NCI-H1048 (cell line): ENCODE measurements around the gene MRTFB.

ENCODE experiments used
- DNase-seq: peaks from one replicate; lab custom pipeline; 2025; lab: John Stamatoyannopoulos, UW

Gene MRTFB

DNA sequence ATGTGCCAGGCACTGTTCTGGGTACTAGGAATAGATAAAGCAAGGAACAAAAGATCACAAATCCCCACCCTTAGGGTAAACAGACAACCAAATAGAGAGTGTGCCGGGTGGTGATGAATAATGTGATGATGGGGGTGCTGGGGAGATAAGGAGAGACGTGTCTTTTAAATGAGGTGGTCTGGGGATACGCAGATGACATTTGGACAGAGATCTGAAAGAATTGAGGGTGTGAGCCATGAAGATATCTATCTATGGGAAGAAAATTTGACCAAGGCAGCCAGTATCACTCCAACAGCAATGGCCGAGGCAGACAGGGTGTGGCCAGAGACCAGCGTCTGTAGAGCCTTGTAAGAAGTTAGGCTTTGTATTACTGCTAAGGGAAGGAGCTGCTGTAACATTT lies 165.3 kb downstream of the MRTFB start:
- no peak for DNase-seq

DNA sequence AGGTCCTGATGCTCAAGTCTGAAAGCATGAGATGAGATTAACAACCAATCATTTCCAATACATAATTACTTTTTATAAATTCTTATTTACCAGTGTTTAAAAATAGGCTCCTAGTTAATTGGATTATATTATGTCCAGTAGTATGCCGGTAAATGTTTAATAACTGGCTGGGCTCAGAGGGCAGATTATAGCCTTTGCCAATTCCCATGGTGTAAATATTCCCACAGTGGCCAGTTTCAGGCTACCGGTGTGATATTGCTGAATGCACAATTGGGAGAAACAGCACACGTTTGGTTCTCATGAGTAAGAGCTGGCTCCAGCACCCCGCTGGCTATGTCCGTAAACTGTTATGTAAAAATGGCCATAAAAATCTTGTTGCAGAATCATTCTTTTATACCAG lies 167.6 kb downstream of the MRTFB start:
- no peak for DNase-seq

DNA sequence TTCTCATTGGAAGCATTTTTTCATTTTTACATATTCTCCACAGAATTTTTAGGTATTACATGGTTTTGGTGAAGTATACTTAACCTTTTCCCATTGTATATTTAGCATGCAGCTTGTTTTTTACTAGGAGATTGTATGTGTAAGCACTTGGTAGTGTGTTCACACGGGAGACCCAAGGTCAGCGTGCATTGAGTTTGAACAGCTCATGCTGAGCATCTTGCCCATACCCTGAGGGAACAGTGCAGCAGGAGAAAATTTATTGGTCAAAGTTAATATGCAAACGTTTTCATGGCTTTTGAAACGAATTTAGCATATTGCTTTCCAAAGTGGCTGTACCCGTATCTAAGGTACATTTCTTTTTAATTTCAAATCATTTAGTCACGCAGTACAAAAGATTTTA lies 168.7 kb downstream of the MRTFB start:
- no peak for DNase-seq

GRCh38 chr16:14240219-14240843 lies 169.2 kb downstream of the MRTFB start:
- no peak for DNase-seq

- DNase-seq = no peak
These were observed 169.8 kb downstream of the MRTFB start for GRCh38 chr16:14240964-14241363.

- DNase-seq = no peak
These were observed 170.5 kb downstream of the MRTFB start for GRCh38 chr16:14241631-14242030.

DNA sequence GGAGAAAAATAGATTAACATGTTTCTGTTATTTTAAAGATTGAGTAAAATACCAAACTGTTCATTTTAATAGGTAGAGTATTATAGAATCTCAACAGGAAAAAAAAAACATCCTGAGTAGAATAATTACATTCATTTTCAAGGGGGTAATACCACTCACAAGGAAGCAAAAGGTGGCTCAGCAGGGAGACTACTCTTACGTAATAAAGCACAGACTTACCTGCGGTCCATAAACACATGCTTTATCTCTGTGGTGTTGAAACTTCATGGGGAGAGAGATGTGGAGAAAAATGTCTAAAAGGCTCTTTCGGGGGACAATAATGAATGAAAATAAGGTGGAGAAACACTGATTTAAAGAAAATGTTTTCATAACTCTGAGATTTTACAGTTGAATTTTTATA lies 171.7 kb downstream of the MRTFB start:
- no peak for DNase-seq

- no peak for DNase-seq
These were observed 173.3 kb downstream of the MRTFB start for GRCh38 chr16:14244196-14245010.

GRCh38 chr16:14248791-14249190 lies 177.7 kb downstream of the MRTFB start:
- DNase-seq = no peak

GRCh38 chr16:14249291-14250032 lies 178.3 kb downstream of the MRTFB start:
- no peak for DNase-seq

DNA sequence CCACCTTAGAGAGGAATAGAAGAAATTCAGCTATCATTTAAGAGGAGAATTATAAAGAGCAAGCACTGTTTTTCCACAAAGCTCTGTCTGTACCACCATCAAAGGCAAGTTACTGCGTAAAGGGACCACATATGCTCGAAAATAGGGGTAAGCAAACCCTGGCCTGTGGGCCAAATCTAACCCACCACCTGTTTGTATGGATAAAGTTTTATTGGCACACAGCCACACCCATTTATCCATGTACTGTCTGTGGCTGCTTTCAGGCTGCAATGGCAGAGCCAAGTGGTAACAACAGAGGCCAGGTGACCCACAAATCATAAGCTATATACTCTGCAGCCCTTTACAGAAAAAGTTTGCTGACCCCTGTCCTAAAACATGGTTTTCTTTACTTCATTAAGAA lies 180.3 kb downstream of the MRTFB start:
- no peak for DNase-seq

DNA sequence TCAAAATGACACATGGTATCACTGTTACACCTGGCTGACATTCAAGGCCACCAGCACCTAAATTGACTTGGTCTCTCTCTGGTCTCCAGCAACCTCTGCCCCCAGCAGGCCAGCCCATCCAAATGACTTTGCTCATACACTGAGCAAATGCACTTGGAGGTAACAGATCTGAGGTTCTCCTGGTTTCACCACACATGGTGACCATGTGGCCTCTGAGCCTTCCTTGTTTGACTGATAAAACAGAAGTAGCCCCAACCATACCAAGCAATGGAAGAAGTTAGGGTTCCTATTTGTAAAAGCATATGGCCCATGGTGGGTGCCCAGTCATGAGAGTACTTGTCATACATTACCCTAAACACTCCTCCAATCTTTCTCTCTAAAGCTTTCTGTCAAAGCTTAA lies 181.7 kb downstream of the MRTFB start:
- DNase-seq = no peak

GRCh38 chr16:14263011-14263410 lies 191.9 kb downstream of the MRTFB start:
- no peak for DNase-seq

- no peak for DNase-seq
These were observed 192.7 kb downstream of the MRTFB start for GRCh38 chr16:14263769-14264168.

- no peak for DNase-seq
These were observed 193.3 kb downstream of the MRTFB start for GRCh38 chr16:14264327-14264943.

GRCh38 chr16:14268073-14268472 lies 197.0 kb downstream of the MRTFB start:
- DNase-seq = no peak

GRCh38 chr16:14275934-14276333 lies 204.8 kb downstream of the MRTFB start:
- no peak for DNase-seq

GRCh38 chr16:14278749-14279148 lies 207.6 kb downstream of the MRTFB start:
- DNase-seq = no peak

GRCh38 chr16:14280541-14280940 lies 209.4 kb downstream of the MRTFB start:
- no peak for DNase-seq

GRCh38 chr16:14283786-14284185 lies 212.7 kb downstream of the MRTFB start:
- DNase-seq = no peak

GRCh38 chr16:14284371-14284770 lies 213.3 kb downstream of the MRTFB start:
- no peak for DNase-seq

- DNase-seq = no peak
These were observed 213.9 kb downstream of the MRTFB start for GRCh38 chr16:14284930-14285512.
